Panc1 (cell line): Measurements from ENCODE around the gene KIAA1614.

Experiments
- POLR2AphosphoS5 ChIP-seq: IDR thresholded peaks from 2 replicates; pipeline ENCODE4 v1.6.1; 2012; ENCODE audit warnings: mild to moderate bottlenecking, low read depth, low read length, moderate library complexity
- TCF7L2 ChIP-seq: IDR thresholded peaks from 2 replicates; pipeline ENCODE4 v1.6.1; 2011; ENCODE audit warnings: mild to moderate bottlenecking, low read depth, low read length, inconsistent platforms
- TF ChIP-seq, protein P1 (sequence below): fragments of 450-650 bp; IDR thresholded peaks from 2 replicates; pipeline ENCODE4 v1.5.1; 2017; ENCODE audit warnings: mild to moderate bottlenecking

DNA sequence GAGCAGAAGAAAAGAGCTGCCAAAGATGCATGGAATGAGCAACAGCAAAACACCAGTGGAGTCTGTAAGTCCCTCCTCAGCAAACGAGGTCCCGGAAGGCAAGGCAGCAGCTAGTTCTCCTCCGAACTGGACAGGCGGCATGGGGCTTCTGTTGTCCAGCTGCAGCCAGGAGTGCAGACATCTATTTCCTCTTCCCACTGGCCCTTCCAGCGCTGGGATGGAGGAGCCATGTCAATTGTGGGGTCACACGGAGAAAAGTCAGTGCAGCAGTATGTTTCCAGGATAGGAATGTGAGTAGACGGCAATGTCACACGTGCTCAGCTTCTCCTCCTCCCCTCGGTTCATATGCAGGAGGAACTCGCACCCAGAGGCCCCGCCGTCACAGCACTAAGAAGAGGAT, 63.5 kb downstream of the KIAA1614 start:
- TF ChIP-seq, protein P1, sequence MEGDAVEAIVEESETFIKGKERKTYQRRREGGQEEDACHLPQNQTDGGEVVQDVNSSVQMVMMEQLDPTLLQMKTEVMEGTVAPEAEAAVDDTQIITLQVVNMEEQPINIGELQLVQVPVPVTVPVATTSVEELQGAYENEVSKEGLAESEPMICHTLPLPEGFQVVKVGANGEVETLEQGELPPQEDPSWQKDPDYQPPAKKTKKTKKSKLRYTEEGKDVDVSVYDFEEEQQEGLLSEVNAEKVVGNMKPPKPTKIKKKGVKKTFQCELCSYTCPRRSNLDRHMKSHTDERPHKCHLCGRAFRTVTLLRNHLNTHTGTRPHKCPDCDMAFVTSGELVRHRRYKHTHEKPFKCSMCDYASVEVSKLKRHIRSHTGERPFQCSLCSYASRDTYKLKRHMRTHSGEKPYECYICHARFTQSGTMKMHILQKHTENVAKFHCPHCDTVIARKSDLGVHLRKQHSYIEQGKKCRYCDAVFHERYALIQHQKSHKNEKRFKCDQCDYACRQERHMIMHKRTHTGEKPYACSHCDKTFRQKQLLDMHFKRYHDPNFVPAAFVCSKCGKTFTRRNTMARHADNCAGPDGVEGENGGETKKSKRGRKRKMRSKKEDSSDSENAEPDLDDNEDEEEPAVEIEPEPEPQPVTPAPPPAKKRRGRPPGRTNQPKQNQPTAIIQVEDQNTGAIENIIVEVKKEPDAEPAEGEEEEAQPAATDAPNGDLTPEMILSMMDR: no peak
- TF ChIP-seq POLR2AphosphoS5 (no peak), TCF7L2 (no peak)
